ENCODE data around the gene GJD3.

GJD3 gene

DNA sequence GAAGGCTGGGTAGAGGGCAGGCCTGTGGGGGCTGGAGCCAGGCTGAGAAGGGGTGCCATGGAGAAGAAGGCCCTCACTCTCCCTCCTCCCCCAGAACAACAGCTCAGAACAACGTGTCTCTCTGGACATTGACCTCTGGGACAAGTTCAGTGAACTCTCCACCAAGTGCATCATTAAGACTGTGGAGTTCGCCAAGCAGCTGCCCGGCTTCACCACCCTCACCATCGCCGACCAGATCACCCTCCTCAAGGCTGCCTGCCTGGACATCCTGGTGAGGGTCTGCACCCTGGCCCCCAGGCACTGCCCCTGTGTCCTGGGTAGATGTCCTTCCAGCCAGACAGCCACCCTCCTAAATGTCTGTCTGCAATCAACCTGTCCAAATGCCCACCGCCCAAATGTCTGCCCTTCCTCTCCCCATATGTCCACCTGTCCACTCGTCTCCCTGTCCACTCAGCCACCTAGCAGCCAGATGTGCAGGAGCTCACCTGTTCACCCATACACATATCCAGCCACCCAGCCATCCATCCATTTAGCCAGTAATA, 12.2 kb downstream of the GJD3 start:
- no peak for DNase-seq (ENCODE audit: low read depth in 2 of 2)

DNA sequence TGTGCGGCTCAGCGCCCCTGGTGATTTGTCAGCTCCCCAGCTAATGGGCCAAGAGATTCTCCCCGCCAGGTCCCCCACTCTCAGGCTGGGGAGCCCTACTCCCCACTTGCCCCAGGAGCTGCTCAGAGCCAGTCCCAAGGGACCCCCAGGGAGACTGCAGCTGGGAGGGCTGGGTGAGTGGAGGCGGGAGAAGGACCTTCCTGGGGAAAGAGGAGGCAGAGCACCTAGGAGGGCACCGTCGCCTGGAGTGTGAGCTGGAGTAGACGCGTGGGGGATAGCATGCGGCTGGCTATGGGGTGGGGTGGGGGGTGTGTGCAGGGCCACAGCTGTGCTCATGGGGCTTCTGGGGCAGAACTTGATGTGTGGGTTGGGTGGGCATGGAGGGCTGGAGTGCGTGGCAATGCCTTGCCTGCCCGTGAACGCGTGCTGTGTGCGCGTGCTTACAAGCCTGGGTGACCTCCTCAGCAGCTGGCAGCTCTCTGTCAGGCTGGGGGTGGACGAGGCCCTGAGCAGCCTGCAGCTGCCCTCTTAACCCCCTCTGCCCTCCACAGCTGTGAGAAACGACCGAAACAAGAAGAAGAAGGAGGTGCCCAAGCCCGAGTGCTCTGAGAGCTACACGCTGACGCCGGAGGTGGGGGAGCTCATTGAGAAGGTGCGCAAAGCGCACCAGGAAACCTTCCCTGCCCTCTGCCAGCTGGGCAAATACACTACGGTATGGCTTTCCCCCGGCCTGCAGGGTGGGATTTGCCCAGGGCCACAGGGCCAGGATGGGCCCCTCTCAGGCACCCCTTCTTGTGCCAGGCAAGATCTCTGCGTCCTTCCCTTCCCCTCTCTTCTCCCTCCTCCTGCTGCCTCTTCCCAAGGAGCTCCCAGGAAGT, 12.9 kb downstream of the GJD3 start:
- DNase-seq (ENCODE audit: low read depth in 2 of 2): no peak

DNA sequence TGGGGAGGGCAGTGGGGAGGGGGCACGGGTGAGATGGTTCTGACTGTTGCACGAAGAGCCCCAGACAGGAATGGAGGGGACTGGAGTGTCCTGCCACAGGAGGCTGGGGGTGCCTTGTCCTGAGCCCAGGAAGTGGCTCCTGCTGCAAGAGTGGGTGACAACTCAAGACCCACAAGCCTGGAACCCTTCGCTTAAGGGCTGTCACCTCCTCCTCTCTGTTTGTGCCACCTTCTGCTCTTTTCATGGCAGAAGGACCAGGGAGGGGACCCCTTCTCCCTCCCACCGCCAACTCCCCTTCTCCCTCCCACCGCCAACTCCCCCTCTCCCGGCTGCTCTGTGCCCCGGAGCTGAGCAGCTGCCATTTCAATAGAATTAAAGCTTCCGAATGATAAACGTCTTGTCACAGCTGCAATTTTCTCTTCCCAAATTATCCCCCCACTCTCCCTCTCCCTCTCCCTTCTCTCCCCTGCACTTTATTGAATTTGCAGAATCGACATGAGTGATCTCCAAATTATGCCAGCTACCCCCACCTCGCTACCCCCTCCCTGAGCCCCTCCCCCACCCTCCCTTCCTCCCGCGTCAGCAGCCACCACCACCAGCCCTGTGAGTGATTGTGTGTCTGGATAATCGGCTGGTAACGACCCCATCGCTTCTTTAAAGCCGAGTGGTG, 13.7 kb downstream of the GJD3 start:
- DNase-seq (ENCODE audit: low read depth in 2 of 2): no peak

DNA sequence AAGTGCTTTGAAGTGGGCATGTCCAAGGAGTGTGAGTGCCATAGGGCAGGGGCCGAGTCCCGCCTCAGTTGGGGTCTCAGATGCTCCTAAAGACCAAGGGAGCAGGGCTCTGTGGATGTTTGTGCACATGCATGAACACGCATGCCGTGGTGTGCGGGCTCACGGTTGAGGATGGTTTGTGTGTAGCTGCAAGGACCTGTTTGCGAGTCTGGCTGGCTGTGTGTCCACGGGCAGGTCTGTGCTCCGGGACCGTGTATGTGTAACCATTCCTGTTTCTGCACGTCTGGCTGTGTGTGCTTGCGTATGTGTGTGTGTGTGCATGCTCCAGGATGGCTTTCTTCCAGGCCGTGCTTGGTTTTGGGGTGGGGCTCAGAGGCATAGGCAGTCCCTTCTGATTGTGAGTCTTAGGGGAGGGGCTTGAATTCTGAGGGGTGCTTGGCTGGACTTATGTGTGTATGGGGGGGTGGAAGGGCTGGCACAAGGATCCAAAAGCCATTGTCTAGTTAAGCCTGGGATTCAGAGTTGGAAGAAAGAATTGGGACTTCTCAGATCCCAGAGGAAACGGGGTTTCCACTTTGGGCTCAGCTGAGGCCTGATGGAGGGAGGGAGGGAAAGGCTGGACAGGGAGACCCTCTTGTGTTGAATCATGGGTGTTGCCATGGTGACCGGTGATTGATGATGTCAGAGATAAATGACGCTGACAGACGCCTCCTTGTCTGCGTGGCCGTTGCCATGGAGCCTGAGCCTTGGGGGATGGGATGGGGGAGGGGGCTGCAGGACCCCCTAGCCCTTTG, 14.4 kb downstream of the GJD3 start:
- DNase-seq (ENCODE audit: low read depth in 2 of 2): no peak

DNA sequence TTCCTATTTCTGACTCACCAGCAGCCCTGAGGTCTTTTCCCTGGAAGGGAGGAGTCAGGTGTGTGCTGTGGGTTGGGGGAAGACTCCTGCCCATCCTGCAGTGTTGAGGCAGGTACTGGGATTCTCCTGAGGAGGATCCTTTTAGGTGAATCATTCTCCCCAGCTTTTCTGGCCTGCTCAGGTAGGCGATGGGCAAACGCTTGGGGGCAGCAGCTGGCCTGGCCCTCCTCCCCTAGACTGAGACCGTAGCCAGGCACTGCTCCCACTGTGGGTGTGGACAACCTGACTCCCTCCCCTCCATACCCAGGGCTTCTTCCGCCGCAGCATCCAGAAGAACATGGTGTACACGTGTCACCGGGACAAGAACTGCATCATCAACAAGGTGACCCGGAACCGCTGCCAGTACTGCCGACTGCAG, 15.1 kb downstream of the GJD3 start:
- DNase-seq (ENCODE audit: low read depth in 2 of 2): no peak

DNA sequence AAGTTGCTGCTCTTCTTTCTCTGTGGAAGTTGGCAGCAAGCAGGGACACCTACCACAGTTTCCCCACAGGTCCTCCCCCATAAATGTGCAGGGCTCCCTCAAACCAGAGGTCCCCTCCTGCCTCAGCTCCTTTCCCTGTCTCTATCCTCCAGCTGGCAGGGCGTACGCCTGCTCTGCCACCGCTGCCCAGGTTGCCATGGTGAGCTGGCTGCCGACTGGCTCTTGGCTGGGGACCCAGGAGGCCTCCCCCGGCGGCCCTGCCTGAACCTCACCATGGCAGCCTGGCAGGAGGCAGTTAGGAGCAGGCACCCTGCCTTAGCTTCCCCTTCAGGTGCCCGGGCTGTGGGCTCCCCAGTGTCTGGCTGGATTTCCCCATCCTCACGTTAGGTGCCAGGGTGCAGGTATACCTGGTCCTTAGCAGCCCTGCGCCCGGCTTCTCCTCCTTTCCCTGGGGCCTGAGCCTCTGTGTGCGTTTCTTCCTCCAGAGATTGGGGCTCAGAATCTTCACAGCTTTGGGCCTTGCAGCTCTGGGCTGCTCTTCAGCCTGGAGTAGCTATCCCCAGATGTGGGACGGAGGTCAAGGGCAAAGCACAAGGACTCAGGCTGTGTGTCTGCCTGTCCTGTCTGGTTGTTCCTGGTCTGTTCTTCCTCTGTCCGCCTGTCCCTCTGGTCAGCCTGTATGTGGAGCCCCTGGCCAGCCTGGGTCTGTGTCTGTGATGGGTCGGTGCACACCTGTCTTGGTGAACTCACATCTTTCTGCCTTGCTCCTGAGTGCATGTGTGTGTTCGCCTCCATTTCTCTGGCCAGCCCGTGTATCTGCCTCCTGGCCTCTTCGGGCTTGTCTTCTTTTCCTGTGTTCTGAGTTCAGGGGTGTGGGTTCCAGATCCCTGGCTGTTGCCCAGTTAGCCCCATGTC, 15.7 kb downstream of the GJD3 start:
- DNase-seq (ENCODE audit: low read depth in 2 of 2): no peak

DNA sequence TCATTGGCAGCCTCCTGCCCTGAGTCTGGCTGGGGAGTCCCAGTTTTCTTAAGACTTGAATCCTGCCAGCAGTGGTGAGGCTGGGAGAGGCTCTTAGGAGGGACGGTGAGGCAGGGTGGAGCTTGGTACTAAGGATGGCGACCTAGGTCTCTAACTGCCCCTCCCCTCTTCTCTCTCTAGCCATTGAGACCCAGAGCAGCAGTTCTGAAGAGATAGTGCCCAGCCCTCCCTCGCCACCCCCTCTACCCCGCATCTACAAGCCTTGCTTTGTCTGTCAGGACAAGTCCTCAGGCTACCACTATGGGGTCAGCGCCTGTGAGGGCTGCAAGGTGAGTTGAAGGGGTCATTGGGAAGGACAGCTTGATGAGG, 16.4 kb downstream of the GJD3 start:
- DNase-seq (ENCODE audit: low read depth in 2 of 2): no peak

DNA sequence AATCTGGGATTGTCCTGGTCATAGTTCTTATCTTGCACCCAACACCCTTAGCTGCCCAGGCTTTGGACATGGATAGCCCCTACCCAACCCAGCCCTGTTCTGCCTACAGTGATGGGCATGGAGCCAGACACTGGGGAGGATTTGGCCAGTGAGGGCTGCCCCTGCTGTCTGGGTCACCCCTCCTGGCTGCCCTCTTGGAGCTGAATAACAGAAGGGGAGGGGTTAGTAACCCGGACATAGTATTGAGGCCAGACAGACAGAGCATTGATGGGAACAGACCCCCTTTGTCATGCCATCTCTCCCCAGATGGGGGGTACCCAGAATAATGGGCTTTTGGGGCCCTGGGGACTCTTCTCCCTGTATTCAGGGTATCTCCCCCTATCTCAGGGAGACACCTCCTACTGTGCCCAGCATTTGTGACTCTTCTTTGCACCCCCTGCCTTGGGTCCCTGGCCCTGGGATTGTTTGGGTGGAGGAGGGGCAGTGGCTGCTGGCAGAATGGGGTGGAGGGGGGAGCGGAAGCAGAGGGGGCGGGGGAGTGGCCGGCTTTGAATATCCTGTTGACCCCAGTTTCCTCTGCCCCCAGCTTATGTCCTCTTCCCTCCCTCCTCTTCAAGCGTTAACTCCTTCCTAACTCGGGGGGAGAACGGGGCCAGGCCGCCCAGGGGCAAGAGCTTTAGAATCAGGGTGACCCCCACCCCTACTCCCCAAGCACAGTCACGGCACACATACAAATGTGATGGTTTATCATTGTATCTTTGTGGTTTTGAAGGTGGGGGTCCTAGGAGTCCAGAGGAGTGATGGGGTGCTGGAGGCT, 17.0 kb downstream of the GJD3 start:
- DNase-seq (ENCODE audit: low read depth in 2 of 2): no peak

DNA sequence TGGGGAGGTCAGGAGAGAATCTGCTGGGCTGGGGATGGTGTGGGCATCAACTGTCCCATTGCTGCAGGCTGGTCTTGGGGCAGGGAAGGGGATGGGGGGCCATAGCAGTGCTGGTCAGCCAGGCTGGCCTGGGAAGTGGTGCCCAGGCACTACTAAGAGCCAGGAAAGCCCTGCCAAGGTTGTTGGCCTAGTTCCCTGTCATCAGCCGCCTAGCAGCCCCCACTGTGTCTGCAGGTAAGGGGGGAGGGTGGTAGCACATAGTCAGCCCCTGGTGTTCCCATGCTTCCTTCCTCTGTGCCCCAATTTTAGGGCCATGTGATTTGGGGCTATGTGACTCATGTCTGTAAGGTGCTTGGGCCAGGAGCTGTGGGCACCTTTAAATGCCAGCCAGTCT, 17.8 kb downstream of the GJD3 start:
- no peak for DNase-seq (ENCODE audit: low read depth in 2 of 2)

DNA sequence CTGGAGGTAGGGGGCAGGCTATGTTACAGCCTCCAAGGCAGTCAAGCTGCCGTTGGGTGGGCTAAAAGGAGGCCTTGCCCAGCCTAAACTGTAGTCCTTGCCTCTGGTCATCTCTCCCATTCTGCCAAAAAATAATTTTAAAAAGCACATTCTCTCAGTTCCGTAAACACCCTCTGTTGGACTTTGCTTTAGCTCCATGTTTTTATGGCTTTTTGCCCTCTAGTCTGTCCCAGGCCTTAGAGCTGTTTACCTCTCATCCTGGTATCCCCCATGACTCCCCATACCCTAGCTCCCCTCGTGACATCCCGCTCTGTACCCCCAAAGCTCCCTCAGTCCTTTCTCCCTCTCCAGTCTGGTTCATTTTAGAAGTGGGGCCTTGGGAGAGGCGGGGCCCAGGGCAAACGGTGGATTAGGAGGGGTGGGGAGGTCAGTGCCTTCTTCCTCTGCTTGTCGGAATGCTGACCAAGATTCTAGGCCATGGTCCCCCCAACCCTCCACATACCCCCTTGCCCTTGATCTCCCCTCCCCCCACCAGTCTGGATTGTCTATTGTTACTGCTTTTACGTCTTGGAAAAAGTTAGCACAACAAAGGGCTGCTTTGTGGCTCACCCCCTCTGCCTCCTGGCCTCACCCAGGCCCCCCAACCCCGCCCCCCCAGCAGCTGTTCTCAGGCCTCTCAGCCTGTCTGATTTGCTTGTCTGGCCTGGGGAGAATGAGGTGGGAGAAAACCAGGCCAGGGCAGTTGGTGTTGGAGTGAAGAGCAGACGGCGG, 18.4 kb downstream of the GJD3 start:
- DNase-seq (ENCODE audit: low read depth in 2 of 2): no peak

DNA sequence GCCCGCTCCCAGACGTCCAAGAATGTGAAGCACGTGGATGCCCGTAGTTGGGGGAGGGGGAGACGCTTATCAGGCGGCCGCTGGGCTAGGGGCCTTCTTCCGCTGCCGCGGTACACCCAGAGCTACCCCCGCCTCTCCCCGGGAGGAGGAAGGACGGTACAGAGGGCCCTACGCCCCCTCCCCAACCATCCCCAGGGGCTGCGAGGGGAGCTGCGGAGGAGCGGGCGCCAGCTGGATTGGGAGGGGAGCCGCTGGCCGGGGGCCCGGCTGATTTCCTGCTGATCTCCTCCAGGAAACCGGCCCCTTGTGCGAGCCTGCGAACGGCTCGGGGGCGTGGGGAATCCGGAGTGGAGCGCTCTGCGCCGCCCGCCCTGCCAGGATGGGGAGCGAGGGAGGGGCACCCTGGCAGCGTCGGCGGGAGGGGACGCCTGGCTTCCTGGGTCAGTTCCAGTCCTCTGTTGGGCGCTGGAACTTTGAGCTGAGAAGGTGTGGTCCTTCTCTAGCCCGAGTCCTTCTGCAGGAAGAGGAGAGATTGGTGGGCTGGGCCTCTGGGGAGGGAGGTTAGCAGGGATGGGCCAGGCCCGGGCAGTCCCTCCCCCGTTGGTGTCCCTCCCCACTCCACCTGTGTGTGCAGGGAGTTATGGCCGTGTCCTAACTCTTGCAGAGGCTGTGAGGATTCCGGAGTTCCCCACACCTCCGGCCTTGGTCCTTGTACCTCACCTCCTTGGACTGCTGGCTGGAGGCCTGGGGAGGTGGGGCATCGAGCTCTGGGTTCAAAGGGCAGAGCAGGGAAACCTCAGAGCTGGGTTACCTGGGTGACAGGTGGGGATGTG, 19.2 kb downstream of the GJD3 start:
- no peak for DNase-seq (ENCODE audit: low read depth in 2 of 2)

DNA sequence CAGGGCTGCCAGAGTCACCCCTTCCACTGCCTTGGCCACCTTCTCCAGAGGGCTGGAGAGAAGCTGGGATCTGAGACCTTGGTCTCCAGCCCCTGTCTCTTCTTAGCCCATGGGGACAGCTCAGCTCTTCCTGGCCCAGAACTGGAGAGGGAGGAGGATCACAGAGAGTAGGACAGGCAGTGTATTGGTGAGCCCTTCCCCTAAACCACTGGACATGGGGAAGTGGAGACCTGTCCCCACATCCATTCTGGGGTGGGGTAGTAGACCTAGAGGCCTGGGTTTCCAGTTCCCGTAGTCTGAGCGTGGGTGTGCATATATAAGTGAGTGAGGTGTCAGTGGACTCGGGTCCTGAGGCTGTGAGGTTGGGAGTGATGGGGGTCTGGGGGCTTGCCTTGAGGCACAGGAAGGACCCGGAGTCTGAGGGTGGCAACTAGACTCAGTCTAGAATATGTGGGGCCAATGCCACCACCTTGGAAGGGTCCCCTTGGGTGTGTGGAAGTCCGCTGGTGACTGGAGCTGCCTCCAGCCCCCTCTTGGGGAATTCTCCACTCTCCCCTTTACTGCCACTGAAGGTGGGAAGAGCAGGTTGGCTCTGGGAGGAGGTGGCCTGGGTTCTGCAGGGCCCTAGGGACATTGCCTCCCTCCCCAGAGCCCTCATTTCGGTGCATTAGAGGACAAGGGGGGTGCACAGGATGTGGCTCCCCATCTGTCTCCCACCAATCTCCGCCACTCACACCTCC, 19.9 kb downstream of the GJD3 start:
- DNase-seq (ENCODE audit: low read depth in 2 of 2): no peak

DNA sequence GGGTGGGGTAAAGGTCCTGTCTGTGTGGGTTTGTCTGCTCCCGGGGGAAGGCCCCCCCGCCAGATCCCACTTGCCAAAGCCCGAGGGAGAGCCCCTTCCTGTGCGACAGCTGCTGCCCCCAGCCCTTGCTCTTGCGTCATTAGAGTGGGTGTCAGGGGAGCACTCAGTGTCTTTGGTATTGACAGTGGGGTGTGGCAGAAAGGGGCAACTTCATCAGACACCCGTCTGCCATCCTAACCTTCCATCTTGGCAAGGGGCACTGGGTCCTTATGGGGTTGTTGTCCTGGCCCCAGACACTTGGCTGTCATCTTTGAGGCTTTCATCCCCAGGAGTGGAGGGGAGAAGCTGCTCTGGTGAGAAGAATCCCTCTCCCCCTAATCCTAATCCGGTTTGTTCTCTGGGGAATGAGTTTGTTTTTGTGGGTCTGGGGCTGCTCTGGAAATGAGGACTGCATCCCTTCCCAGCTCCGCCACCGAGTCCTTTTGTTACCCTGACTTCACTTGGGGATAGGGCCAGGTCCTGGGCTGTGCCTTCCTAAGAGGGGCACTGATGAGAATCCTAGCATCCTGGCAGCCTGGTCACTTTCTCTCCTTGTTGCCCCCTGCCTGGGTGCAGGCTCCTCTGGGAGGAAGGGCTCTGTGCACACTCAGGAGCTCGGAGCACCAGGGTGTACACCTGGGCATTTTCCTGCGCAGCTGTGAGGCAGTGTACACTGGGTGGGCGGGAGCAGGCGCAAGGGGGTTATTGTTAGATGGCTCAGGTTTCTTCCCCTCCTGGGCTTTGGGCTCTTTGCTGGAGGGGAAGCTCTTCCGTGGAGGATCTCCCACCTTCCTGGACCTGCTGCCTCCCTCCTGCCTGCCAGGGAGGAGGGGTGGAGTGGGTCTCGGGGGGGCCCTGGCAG, 21.1 kb downstream of the GJD3 start:
- DNase-seq (ENCODE audit: low read depth in 2 of 2): no peak

DNA sequence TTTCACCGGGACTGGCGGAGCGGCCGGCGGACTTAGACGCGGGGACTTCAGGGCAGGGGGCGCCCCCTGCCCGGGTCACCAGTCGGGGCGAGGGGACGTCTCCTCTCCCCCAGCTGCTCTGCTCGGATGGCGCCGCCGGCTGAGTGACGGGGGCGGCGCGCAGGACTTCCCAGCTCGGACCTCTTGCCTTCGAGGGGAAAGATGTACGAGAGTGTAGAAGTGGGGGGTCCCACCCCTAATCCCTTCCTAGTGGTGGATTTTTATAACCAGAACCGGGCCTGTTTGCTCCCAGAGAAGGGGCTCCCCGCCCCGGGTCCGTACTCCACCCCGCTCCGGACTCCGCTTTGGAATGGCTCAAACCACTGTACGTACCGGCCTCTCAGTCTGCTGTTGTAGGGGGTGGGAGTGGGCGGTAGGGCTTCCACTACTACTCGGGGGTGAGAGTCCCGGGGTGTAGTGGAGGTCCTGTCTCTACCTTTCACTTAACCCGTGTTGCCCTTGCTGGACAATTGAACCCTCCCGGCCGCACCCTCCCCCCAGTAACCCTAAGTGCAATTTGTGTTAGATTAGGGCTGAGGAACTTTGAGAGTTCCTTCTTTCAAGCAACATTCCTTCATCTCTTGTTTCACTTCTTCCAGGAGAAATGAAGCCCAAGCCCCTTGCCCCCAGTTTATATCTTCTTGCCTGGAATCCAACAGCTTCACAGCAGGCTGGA, 21.9 kb downstream of the GJD3 start:
- no peak for DNase-seq (ENCODE audit: low read depth in 2 of 2)

DNA sequence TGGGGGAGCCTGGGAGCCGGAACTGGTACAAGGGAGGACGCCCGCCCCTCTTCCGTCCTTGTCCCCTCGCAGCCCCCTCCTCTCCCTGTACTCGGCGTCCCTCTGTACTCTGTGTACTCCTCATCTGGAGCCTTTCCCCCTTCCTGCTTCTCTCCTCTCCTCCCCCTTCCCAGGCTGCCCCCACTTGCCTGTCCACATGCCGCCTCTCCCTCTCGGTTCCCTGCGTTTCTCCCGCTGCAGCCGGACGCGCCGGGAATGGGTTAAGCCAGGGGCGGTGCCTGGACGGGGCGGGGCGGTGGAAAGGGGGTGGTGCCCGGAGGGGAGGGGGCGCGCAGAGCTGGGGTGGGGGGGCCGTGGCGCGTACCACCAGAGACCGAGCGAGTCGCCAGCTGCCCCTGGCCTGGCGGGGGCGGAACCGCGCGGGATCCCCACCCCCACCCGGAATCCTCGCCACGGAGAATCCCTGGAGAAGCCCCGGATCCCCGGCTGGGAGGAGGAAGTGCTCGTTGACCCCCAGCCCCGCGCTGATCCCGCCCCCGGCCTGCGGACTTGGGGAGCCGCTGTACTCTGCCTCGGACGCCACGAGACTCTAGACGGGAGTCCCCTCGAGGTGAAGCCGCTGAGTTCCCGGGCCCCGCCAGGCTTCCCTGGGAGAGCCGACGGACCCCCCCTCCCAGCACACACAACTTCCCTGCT, 22.6 kb downstream of the GJD3 start:
- no peak for DNase-seq (ENCODE audit: low read depth in 2 of 2)
